ENCODE data around the gene SMC4.
A peak's percentile ranks its signal among the peaks of the same experiment; 100 is the strongest.
"Not testable (repeated sequence)": the region's sequence is repeated elsewhere in the genome, so short reads cannot be mapped to it uniquely, and the experiment has no call there.

The SMC4 gene

GRCh38 chr3:160399125-160400029 is at the start of gene SMC4, which contains the start of gene IFT80:
SMC4 (plus strand) TSS chr3:160399650; CDS start chr3:160400827, 1,177 bp downstream.
IFT80 (minus strand) TSS chr3:160399225; CDS start chr3:160384600, 14,625 bp downstream.
- peak; percentile 50 to 85 for DNase-seq

GRCh38 chr3:160355826-160356225 is 43.6 kb upstream of the SMC4 start:
- DNase-seq: no peak

- not testable (repeated sequence) for DNase-seq
These were observed 36.6 kb upstream of the SMC4 start for GRCh38 chr3:160362896-160363295.

- DNase-seq: no peak
These were observed 33.5 kb upstream of the SMC4 start for GRCh38 chr3:160365869-160366522.

- no peak for DNase-seq
These were observed 30.6 kb upstream of the SMC4 start for GRCh38 chr3:160368804-160369203.

- DNase-seq: no peak
These were observed 29.7 kb upstream of the SMC4 start for GRCh38 chr3:160369784-160370183.

- no peak for DNase-seq
These were observed 28.2 kb upstream of the SMC4 start for GRCh38 chr3:160370987-160371857.

GRCh38 chr3:160372780-160373179 is 26.7 kb upstream of the SMC4 start:
- no peak for DNase-seq

GRCh38 chr3:160373655-160374054 is 25.8 kb upstream of the SMC4 start:
- no peak for DNase-seq

- DNase-seq: no peak
These were observed 25.0 kb upstream of the SMC4 start for GRCh38 chr3:160374472-160374871.

- DNase-seq: no peak
These were observed 24.5 kb upstream of the SMC4 start for GRCh38 chr3:160374925-160375324.

- DNase-seq: no peak
These were observed 22.8 kb upstream of the SMC4 start for GRCh38 chr3:160376681-160377080.

- no peak for DNase-seq
These were observed 20.9 kb upstream of the SMC4 start for GRCh38 chr3:160378331-160379109.

- DNase-seq: no peak
These were observed 19.7 kb upstream of the SMC4 start for GRCh38 chr3:160379628-160380214.

GRCh38 chr3:160381470-160381869 is 18.0 kb upstream of the SMC4 start:
- DNase-seq: no peak

GRCh38 chr3:160384639-160385318 is 14.7 kb upstream of the SMC4 start:
- no peak for DNase-seq

GRCh38 chr3:160390565-160391138 is 8.8 kb upstream of the SMC4 start:
- no peak for DNase-seq

GRCh38 chr3:160392798-160393197 is 6.7 kb upstream of the SMC4 start:
- no peak for DNase-seq

GRCh38 chr3:160393346-160394008 is 6.0 kb upstream of the SMC4 start:
- no peak for DNase-seq

- no peak for DNase-seq
These were observed 5.4 kb upstream of the SMC4 start for GRCh38 chr3:160394009-160394392.

Data from cerebellar nuclear complex (tissue), 1 donor.